Ovary (tissue), 3 donors: ENCODE measurements around the gene ACVR2B.
"Not testable (repeated sequence)": the region's sequence is repeated elsewhere in the genome, so short reads cannot be mapped to it uniquely, and the experiment has no call there.

Experiments used
- EP300 ChIP-seq: sonication (generic); formaldehyde crosslinking; IDR thresholded peaks from one replicate; pipeline ENCODE4 v1.6.1; 2017; ENCODE audit warnings: antibody characterized with exemption
- POLR2A ChIP-seq: fragments of 450-650 bp; IDR thresholded peaks from one replicate; pipeline ENCODE4 v1.6.1; 2017; ENCODE audit warnings: antibody characterized with exemption, mild to moderate bottlenecking, moderate library complexity
- TF ChIP-seq, protein P1 (sequence below), 3 donors: fragments of 450-650 bp in 2 of 3; fragments of 200-600 bp in 1 of 3; IDR thresholded peaks; one replicate each; pipeline versions ENCODE4 v1.5.1 to v1.8.0; 2016 to 2022; ENCODE audit warnings: antibody characterized with exemption in 3 of 3, mild to moderate bottlenecking in 1 of 3
- donor health status: DM: no; HTN: no; CAD: no.

DNA sequence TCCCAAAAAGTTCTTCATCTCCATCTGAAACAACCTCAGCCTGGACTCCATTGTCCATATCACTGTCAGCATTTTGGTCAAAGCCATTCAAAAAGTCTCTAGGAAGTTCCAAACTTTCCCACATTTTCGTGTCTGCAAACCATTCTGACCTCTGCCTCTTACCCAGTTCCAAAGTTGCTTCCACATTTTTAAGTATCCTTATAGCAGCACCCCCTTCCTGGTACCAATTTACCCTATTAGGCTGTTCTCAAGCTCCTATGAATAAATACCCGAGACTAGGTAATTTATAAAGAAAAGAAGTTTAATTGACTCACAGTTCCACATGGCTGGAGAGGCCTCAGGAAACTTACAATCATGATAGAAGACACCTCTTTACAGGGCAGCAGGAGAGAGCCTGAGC, 20.0 kb upstream of the ACVR2B start:
- TF ChIP-seq, protein P1, sequence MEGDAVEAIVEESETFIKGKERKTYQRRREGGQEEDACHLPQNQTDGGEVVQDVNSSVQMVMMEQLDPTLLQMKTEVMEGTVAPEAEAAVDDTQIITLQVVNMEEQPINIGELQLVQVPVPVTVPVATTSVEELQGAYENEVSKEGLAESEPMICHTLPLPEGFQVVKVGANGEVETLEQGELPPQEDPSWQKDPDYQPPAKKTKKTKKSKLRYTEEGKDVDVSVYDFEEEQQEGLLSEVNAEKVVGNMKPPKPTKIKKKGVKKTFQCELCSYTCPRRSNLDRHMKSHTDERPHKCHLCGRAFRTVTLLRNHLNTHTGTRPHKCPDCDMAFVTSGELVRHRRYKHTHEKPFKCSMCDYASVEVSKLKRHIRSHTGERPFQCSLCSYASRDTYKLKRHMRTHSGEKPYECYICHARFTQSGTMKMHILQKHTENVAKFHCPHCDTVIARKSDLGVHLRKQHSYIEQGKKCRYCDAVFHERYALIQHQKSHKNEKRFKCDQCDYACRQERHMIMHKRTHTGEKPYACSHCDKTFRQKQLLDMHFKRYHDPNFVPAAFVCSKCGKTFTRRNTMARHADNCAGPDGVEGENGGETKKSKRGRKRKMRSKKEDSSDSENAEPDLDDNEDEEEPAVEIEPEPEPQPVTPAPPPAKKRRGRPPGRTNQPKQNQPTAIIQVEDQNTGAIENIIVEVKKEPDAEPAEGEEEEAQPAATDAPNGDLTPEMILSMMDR (IDR thresholded peaks at IDR 0.05): not testable (repeated sequence)
- TF ChIP-seq POLR2A, EP300: not testable (repeated sequence)
